Fibroblast of peridontal ligament (primary cell): ENCODE data around the gene MRPS9.

ENCODE experiments used
- DNase-seq: peaks from one replicate; pipeline ENCODE4 v3.0.0-alpha.2; 2010; ENCODE audit errors: extremely low read depth

MRPS9 gene

GRCh38 chr2:105078906-105079495 lies 41.1 kb downstream of the MRPS9 start:
- no peak for DNase-seq

GRCh38 chr2:105080461-105080860 lies 42.6 kb downstream of the MRPS9 start:
- DNase-seq: no peak

- peak; percentile 7 for DNase-seq
Measured at GRCh38 chr2:105081006-105081601, 43.2 kb downstream of the MRPS9 start.

GRCh38 chr2:105082107-105082506 lies 44.2 kb downstream of the MRPS9 start:
- DNase-seq: no peak

- DNase-seq: no peak
Measured at GRCh38 chr2:105085525-105085924, 47.7 kb downstream of the MRPS9 start.

- DNase-seq: peak; percentile 18
Measured at GRCh38 chr2:105087273-105087672, 49.4 kb downstream of the MRPS9 start.

GRCh38 chr2:105090091-105090490 lies 52.2 kb downstream of the MRPS9 start:
- no peak for DNase-seq

- DNase-seq: no peak
Measured at GRCh38 chr2:105092797-105093196, 54.9 kb downstream of the MRPS9 start.

GRCh38 chr2:105099153-105099552 lies 61.3 kb downstream of the MRPS9 start:
- DNase-seq: no peak

- no peak for DNase-seq
Measured at GRCh38 chr2:105100046-105100840, 62.4 kb downstream of the MRPS9 start.

- DNase-seq: no peak
Measured at GRCh38 chr2:105102001-105102400, 64.1 kb downstream of the MRPS9 start.

GRCh38 chr2:105102963-105103421 lies 65.1 kb downstream of the MRPS9 start:
- peak; percentile 8 for DNase-seq

GRCh38 chr2:105103481-105103880 lies 65.6 kb downstream of the MRPS9 start:
- DNase-seq: no peak

GRCh38 chr2:105104208-105104731 lies 66.4 kb downstream of the MRPS9 start:
- peak; percentile 38 for DNase-seq

GRCh38 chr2:105110295-105110829 lies 72.5 kb downstream of the MRPS9 start:
- no peak for DNase-seq

GRCh38 chr2:105111365-105112150 lies 73.7 kb downstream of the MRPS9 start:
- no peak for DNase-seq

GRCh38 chr2:105112345-105112744 lies 74.5 kb downstream of the MRPS9 start:
- no peak for DNase-seq

GRCh38 chr2:105113616-105114291 lies 75.9 kb downstream of the MRPS9 start:
- DNase-seq: no peak

GRCh38 chr2:105114551-105114950 lies 76.7 kb downstream of the MRPS9 start:
- DNase-seq: peak; percentile 84

- DNase-seq: no peak
Measured at GRCh38 chr2:105116348-105116747, 78.5 kb downstream of the MRPS9 start.

GRCh38 chr2:105117565-105117964 lies 79.7 kb downstream of the MRPS9 start:
- no peak for DNase-seq
